Breast epithelium (tissue), 4 donors: ENCODE measurements around the gene PDE7B. TPM values are rescaled to one million over a fixed set of nuclear protein-coding genes. Genes with fewer than 3 reads are reported as not detected.

ENCODE experiments used
- DNase-seq, 2 donors: peaks; one replicate each; pipeline ENCODE4 v3.0.0-alpha.2; 2019; ENCODE audit warnings: low spot score in 2 of 2
- H3K27ac ChIP-seq, 2 donors: fragments of 200-600 bp; sonication (generic) in 1 of 2; one replicate each; pipeline ENCODE4 v1.5.1; 2016 to 2019; ENCODE audit warnings: mild to moderate bottlenecking in 1 of 2
- H3K27me3 ChIP-seq, 2 donors: fragments of 200-600 bp; sonication (generic) in 1 of 2; one replicate each; pipeline versions ENCODE4 v1.5.1 to v1.6.0; 2017 to 2019; ENCODE audit warnings: control low read depth in 1 of 2, mild to moderate bottlenecking in 1 of 2
- H3K36me3 ChIP-seq: fragments of 200-600 bp; one replicate; pipeline ENCODE4 v1.5.1; 2019
- H3K4me1 ChIP-seq, 2 donors: fragments of 200-600 bp; sonication (generic); one replicate each; pipeline ENCODE4 v1.5.1; 2016 to 2019; ENCODE audit warnings: control low read depth in 1 of 2
- H3K4me3 ChIP-seq, 3 donors: fragments of 200-600 bp; sonication (generic); 1 replicate in 2 of 3; 2 replicates in 1 of 3; pipeline ENCODE4 v1.5.1; 2016 to 2019; ENCODE audit warnings: mild to moderate bottlenecking in 3 of 3, moderate library complexity in 2 of 3
- H3K9me3 ChIP-seq, 2 donors: fragments of 200-600 bp; sonication (generic) in 1 of 2; one replicate each; pipeline ENCODE4 v1.5.1; 2016 to 2019; ENCODE audit warnings: control low read depth in 1 of 2
- CTCF ChIP-seq, 3 donors: fragments of 450-650 bp; IDR thresholded peaks; one replicate each; pipeline ENCODE4 v1.5.1; 2016 to 2017; ENCODE audit warnings: antibody characterized with exemption in 3 of 3, mild to moderate bottlenecking in 3 of 3, moderate library complexity in 3 of 3
- POLR2A ChIP-seq: fragments of 450-650 bp; IDR thresholded peaks from one replicate; pipeline ENCODE4 v1.6.1; 2016; ENCODE audit warnings: antibody characterized with exemption, mild to moderate bottlenecking, moderate library complexity
- POLR2AphosphoS5 ChIP-seq, 3 donors: sonication (generic); formaldehyde crosslinking; IDR thresholded peaks; one replicate each; pipeline ENCODE4 v1.6.1; 2017; ENCODE audit warnings: antibody characterized with exemption in 3 of 3
- intact Hi-C: fragments of 100-400 bp; cut with DNase I; formaldehyde crosslinking; loops from one replicate; pipeline ENCODE4 v1.15.1; 2023; ENCODE audit warnings: low total_unique reads
- total RNA-seq, 3 donors: library from RNA; depleted of rRNA; stranded (reverse); fragments of >200 nt; gene quantifications; one replicate each; pipeline ENCODE4 v1.1.0, GENCODE V29; 2016

PDE7B gene
- total RNA-seq, 3 donors from 2014 or later, result 3.4 to 5.2 (median 5.1) TPM

- DNase-seq, result no peak
- TF ChIP-seq CTCF (IDR thresholded peaks at IDR 0.05), result no peak
- no peaks in the 10 kb centered on the region for H3K36me3 ChIP-seq
- H3K4me1 ChIP-seq, result no peaks in the 10 kb centered on the region
- no peaks in the 10 kb centered on the region for H3K27me3 ChIP-seq
- H3K4me3 ChIP-seq, result no peak overlapping the region
- no peaks in the 10 kb centered on the region for H3K9me3 ChIP-seq
- intact Hi-C loops, result no loop called here
- no peak overlapping the region for H3K27ac ChIP-seq
Measured at GRCh38 chr6:136180704-136181511, 329.4 kb downstream of the PDE7B start.

- Histone ChIP-seq H3K9me3 (no peaks in the 10 kb centered on the region), H3K27ac (no peak overlapping the region), H3K36me3 (no peaks in the 10 kb centered on the region), H3K4me3 (no peak overlapping the region), H3K27me3 (no peaks in the 10 kb centered on the region), H3K4me1 (no peaks in the 10 kb centered on the region)
- intact Hi-C loops, result no loop called here
- TF ChIP-seq CTCF (IDR thresholded peaks at IDR 0.05), result no peak
- TF ChIP-seq POLR2A, result no peak
- no peak for TF ChIP-seq POLR2AphosphoS5 (IDR thresholded peaks at IDR 0.05)
- DNase-seq, result no peak
Measured at GRCh38 chr6:136181512-136181833, 330.0 kb downstream of the PDE7B start.

- intact Hi-C loops, result no loop called here
- H3K27ac ChIP-seq, result no peak overlapping the region
- no peak for DNase-seq
- no peak overlapping the region for H3K4me3 ChIP-seq
- H3K4me1 ChIP-seq, result no peaks in the 10 kb centered on the region
- no peaks in the 10 kb centered on the region for H3K36me3 ChIP-seq
- no peaks in the 10 kb centered on the region for H3K9me3 ChIP-seq
- TF ChIP-seq POLR2AphosphoS5 (IDR thresholded peaks at IDR 0.05), result no peak
- TF ChIP-seq CTCF (IDR thresholded peaks at IDR 0.05), result no peak
- no peak for TF ChIP-seq POLR2A
- H3K27me3 ChIP-seq, result no peaks in the 10 kb centered on the region
Measured at GRCh38 chr6:136181861-136182260, 330.4 kb downstream of the PDE7B start.

GRCh38 chr6:136184738-136185137, 333.2 kb downstream of the PDE7B start:
- Histone ChIP-seq H3K36me3 (no peaks in the 10 kb centered on the region), H3K9me3 (no peaks in the 10 kb centered on the region), H3K4me3 (no peak overlapping the region), H3K27me3 (no peaks in the 10 kb centered on the region), H3K27ac (no peak overlapping the region), H3K4me1 (no peaks in the 10 kb centered on the region)
- intact Hi-C loops, result no loop called here
- DNase-seq, result no peak
- no peak for TF ChIP-seq CTCF (IDR thresholded peaks at IDR 0.05)
- TF ChIP-seq POLR2A, result no peak
- TF ChIP-seq POLR2AphosphoS5 (IDR thresholded peaks at IDR 0.05), result no peak

- H3K27ac ChIP-seq, result no peak overlapping the region
- TF ChIP-seq POLR2A (no peak), CTCF (IDR thresholded peaks at IDR 0.05) (no peak), POLR2AphosphoS5 (IDR thresholded peaks at IDR 0.05) (no peak)
- intact Hi-C loops, result no loop called here
- no peaks in the 10 kb centered on the region for H3K36me3 ChIP-seq
- no peaks in the 10 kb centered on the region for H3K27me3 ChIP-seq
- DNase-seq, result no peak
- H3K4me1 ChIP-seq, result no peaks in the 10 kb centered on the region
- no peak overlapping the region for H3K4me3 ChIP-seq
- no peaks in the 10 kb centered on the region for H3K9me3 ChIP-seq
Measured at GRCh38 chr6:136186363-136186762, 334.9 kb downstream of the PDE7B start.
